Endothelial cell of umbilical vein (primary cell): ENCODE measurements around the gene LOXL4. TPM values are rescaled to one million over a fixed set of nuclear protein-coding genes. Genes with fewer than 3 reads are reported as not detected.

Experiments used
- BruUV-seq: library from RNA; stranded (reverse); fragments of 400-500 nt; replicated peaks from 2 replicates; lab custom pipeline; 2021; lab: Mats Ljungman, UMichigan
- CTCF ChIA-PET: fragments of 300-600, 350-600 bp; sonication (Branson Sonifier 250); formaldehyde crosslinking; loops from one replicate; lab custom pipeline; 2021; ENCODE audit warnings: antibody characterized with exemption, inconsistent platforms; lab: Charles Lee
- POLR2A ChIA-PET: fragments of 300-600, 350-600 bp; sonication (Branson Sonifier 250); formaldehyde crosslinking; loops from one replicate; lab custom pipeline; 2021; ENCODE audit warnings: antibody characterized with exemption, inconsistent platforms; lab: Charles Lee
- DNase-seq: peaks from one replicate; pipeline ENCODE4 v3.0.0-alpha.2; 2011; ENCODE audit warnings: low read depth, low spot score
- FAIRE-seq: peaks from 2 replicates; lab custom pipeline; 2011; peaks lifted over from hg19 to GRCh38; lab: Jason Lieb, UNC
- H2AFZ ChIP-seq: 2 replicates; pipeline ENCODE4 v1.6.0; 2012; ENCODE audit warnings: low read depth, low read length, control low read depth, inconsistent platforms
- H3K27ac ChIP-seq: 2 replicates; pipeline ENCODE4 v1.5.1; 2011; ENCODE audit warnings: low read depth, mild to moderate bottlenecking, control low read depth, low read length, moderate library complexity; ENCODE audit not compliant: insufficient read depth
- H3K27me3 ChIP-seq, 2 experiments: 2 replicates each; pipeline versions ENCODE4 v1.6.0 to v1.6.1; 2011; ENCODE audit warnings: low read length in 2 of 2, mixed read lengths in 1 of 2; ENCODE audit not compliant: control insufficient read depth in 2 of 2, insufficient read depth in 2 of 2
- H3K36me3 ChIP-seq, 2 experiments: 2 replicates in 1 of 2; 3 replicates in 1 of 2; pipeline ENCODE4 v1.5.1; 2011; ENCODE audit warnings: low read length in 2 of 2, mild to moderate bottlenecking in 1 of 2, moderate library complexity in 1 of 2; ENCODE audit not compliant: control insufficient read depth in 2 of 2, insufficient read depth in 2 of 2; ENCODE audit errors: extremely low read depth in 1 of 2
- H3K4me1 ChIP-seq: 3 replicates; pipeline ENCODE4 v1.5.1; 2011; ENCODE audit warnings: mild to moderate bottlenecking, low read length; ENCODE audit not compliant: control insufficient read depth, insufficient read depth; ENCODE audit errors: extremely low read depth
- H3K4me2 ChIP-seq: 2 replicates; pipeline ENCODE4 v1.6.1; 2011; ENCODE audit warnings: low read length, control low read depth, mixed read lengths; ENCODE audit not compliant: insufficient read depth
- H3K4me3 ChIP-seq, 3 experiments: fragments of 200-600 bp in 1 of 3; sonication (generic), shearing (Covaris generic) in 1 of 3; replicated peaks in 1 of 3; 2 replicates each; pipeline ENCODE4 v1.5.1; 2011 to 2016; ENCODE audit warnings: control low read depth in 3 of 3, low read length in 3 of 3, mild to moderate bottlenecking in 2 of 3, inconsistent platforms in 1 of 3, low read depth in 1 of 3, moderate library complexity in 1 of 3; ENCODE audit not compliant: insufficient read depth in 1 of 3
- H3K79me2 ChIP-seq: 2 replicates; pipeline ENCODE4 v1.6.0; 2012; ENCODE audit warnings: low read length, inconsistent platforms; ENCODE audit not compliant: control insufficient read depth, insufficient read depth
- H3K9ac ChIP-seq: replicated peaks from 2 replicates; pipeline ENCODE3; 2011; ENCODE audit warnings: low read length, control low read depth; ENCODE audit not compliant: insufficient read depth; ENCODE audit errors: extremely low read depth
- H3K9me1 ChIP-seq: replicated peaks from 3 replicates; pipeline ENCODE4 v1.6.0; 2011; ENCODE audit warnings: mild to moderate bottlenecking, low read length; ENCODE audit not compliant: control insufficient read depth, insufficient read depth; ENCODE audit errors: extremely low read depth
- H3K9me3 ChIP-seq: replicated peaks from 2 replicates; pipeline ENCODE4 v1.5.1; 2012; ENCODE audit warnings: low read length, inconsistent platforms; ENCODE audit not compliant: control insufficient read depth, insufficient read depth
- H4K20me1 ChIP-seq: replicated peaks from 2 replicates; pipeline ENCODE3; 2011; ENCODE audit warnings: mild to moderate bottlenecking, low read length; ENCODE audit not compliant: control insufficient read depth, insufficient read depth; ENCODE audit errors: extremely low read depth
- CTCF ChIP-seq, 2 donors: IDR thresholded peaks; 1 replicate in 1 of 2; 2 replicates in 1 of 2; pipeline ENCODE4 v1.5.1; 2011; ENCODE audit warnings: low read length in 2 of 2, mild to moderate bottlenecking in 2 of 2, moderate library complexity in 2 of 2, control low read depth in 1 of 2, inconsistent platforms in 1 of 2, low read depth in 1 of 2; ENCODE audit not compliant: insufficient read depth in 1 of 2; ENCODE audit errors: extremely low read depth in 1 of 2
- EZH2 ChIP-seq: IDR thresholded peaks from 2 replicates; pipeline ENCODE4 v1.6.1; 2012; ENCODE audit warnings: borderline replicate concordance, low read depth, mild to moderate bottlenecking, moderate library complexity, low read length, inconsistent platforms; ENCODE audit not compliant: severe bottlenecking
- FOS ChIP-seq: IDR thresholded peaks from 2 replicates; pipeline ENCODE4 v1.6.1; 2011; ENCODE audit warnings: mild to moderate bottlenecking, low read length, moderate library complexity, borderline replicate concordance; ENCODE audit not compliant: insufficient read depth
- GATA2 ChIP-seq: IDR thresholded peaks from 2 replicates; pipeline ENCODE4 v1.7.0; 2011; ENCODE audit warnings: low read depth, mild to moderate bottlenecking, moderate library complexity, mixed read lengths, low read length; ENCODE audit not compliant: insufficient read length, insufficient read depth
- JUN ChIP-seq: IDR thresholded peaks from 2 replicates; pipeline ENCODE4 v1.6.1; 2011; ENCODE audit warnings: borderline replicate concordance, low read depth; ENCODE audit not compliant: insufficient read length, insufficient read depth
- MAX ChIP-seq: IDR thresholded peaks from 2 replicates; pipeline ENCODE4 v1.6.1; 2011; ENCODE audit not compliant: insufficient read depth, insufficient read length
- MYC ChIP-seq: IDR thresholded peaks from one replicate; pipeline ENCODE4 v1.6.1; 2011; ENCODE audit warnings: mild to moderate bottlenecking, low read depth, low read length
- POLR2A ChIP-seq: IDR thresholded peaks from 2 replicates; pipeline ENCODE4 v1.6.1; 2012; ENCODE audit warnings: low read depth, mild to moderate bottlenecking, control low read depth, low read length
- POLR2AphosphoS5 ChIP-seq: IDR thresholded peaks from 2 replicates; pipeline ENCODE4 v1.6.1; 2012; ENCODE audit warnings: low read depth, mild to moderate bottlenecking, control low read depth, low read length, moderate library complexity; ENCODE audit not compliant: insufficient read depth
- dilution Hi-C: fragments of 300-500 bp; cut with MboI; formaldehyde crosslinking; loops from one replicate; pipeline ENCODE4 v1.15.0; 2019; ENCODE audit warnings: low sequenced_read_pairs; ENCODE audit not compliant: extremely low pct_ligation_motif_present
- intact Hi-C: fragments of 100-400 bp; cut with micrococcal nuclease; formaldehyde crosslinking; loops from one replicate; pipeline ENCODE4 v1.10.0; 2022
- polyA plus RNA-seq, 4 experiments: library from polyadenylated mRNA; depleted of rRNA in 3 of 4; stranded (reverse) in 3 of 4; unstranded in 1 of 4; fragments of >200 nt; gene quantifications; 2 replicates each; pipeline versions ENCODE4 v1.2.1 to v1.2.3, GENCODE V29; 2011 to 2012; ENCODE audit warnings: missing spikeins in 1 of 4
- total RNA-seq: library from RNA; stranded (reverse); gene quantifications from 2 replicates; pipeline ENCODE4 v1.2.3, GENCODE V29; 2021

Gene LOXL4
- total and polyA plus RNA-seq, 2 donors (not counting 3 experiments of a cell fraction or from before 2014, with no cell fraction given), result 1.4 to 1.9 TPM

- no peaks in the 10 kb centered on the region for H4K20me1 ChIP-seq
- intact Hi-C loops (no loop called here), dilution Hi-C loops (no loop called here)
- TF ChIP-seq MYC (no peak), MAX (no peak), GATA2 (no peak), EZH2 (no peak), JUN (no peak), CTCF (IDR thresholded peaks at IDR 0.05; ENCODE audit: extremely low read depth in 1 of 2, insufficient read depth in 1 of 2, low read depth in 1 of 2, low read length in 2 of 2) (no peak), POLR2AphosphoS5 (no peak), POLR2A (no peak), FOS (no peak)
- BruUV-seq, result no TSS peak
- no peaks in the 10 kb centered on the region for H3K4me1 ChIP-seq
- no peak overlapping the region for H2AFZ ChIP-seq
- H3K79me2 ChIP-seq, result no peaks in the 10 kb centered on the region
- FAIRE-seq (peak; percentile 28), DNase-seq (no peak)
- no peak overlapping the region for H3K27ac ChIP-seq
- H3K36me3 ChIP-seq, result peaks cover 2% of the 10 kb centered on the region in 2 experiments
- ChIA-PET CTCF (interaction anchor here (1.3 to 4.2 kb wide), 2 partner anchors 13 to 68 kb away, joined by 3 to 25 read pairs; no protein-coding TSS in a partner anchor), POLR2A (interaction anchor here (0.6 kb wide), 1 partner anchor 104 kb away, joined by 3 read pairs; no protein-coding TSS in a partner anchor)
- H3K9me1 ChIP-seq, result no peaks in the 10 kb centered on the region
- no peaks in the 10 kb centered on the region for H3K27me3 ChIP-seq
- H3K9me3 ChIP-seq, result no peaks in the 10 kb centered on the region
- H3K9ac ChIP-seq, result no peak overlapping the region
- H3K4me2 ChIP-seq, result no peak overlapping the region
- no peak overlapping the region for H3K4me3 ChIP-seq
These were observed 29.6 kb downstream of the LOXL4 start for GRCh38 chr10:98238391-98238790.
